Nephron (organoid): ENCODE data around the gene SLC35F1.

ENCODE experiments used
- H3K27ac Mint-ChIP-seq, 3 experiments: 2 replicates each; pipeline ENCODE4 v1.8.0; 2020; ENCODE audit warnings: mixed read lengths in 3 of 3, mild to moderate bottlenecking in 2 of 3, moderate library complexity in 1 of 3
- H3K27me3 Mint-ChIP-seq: 2 replicates; pipeline ENCODE4 v1.8.0; 2021; ENCODE audit warnings: low read depth, mild to moderate bottlenecking, moderate library complexity, mixed read lengths
- H3K36me3 Mint-ChIP-seq: 2 replicates; pipeline ENCODE4 v1.8.0; 2020; ENCODE audit warnings: low read depth, mixed read lengths
- H3K4me1 Mint-ChIP-seq: 2 replicates; pipeline ENCODE4 v1.8.0; 2020; ENCODE audit warnings: mixed read lengths
- H3K4me3 Mint-ChIP-seq, 3 experiments: 2 replicates each; pipeline ENCODE4 v1.8.0; 2020; ENCODE audit warnings: mild to moderate bottlenecking in 3 of 3, mixed read lengths in 3 of 3, moderate library complexity in 2 of 3
- H3K9me3 Mint-ChIP-seq: 2 replicates; pipeline ENCODE4 v1.8.0; 2020; ENCODE audit warnings: mixed read lengths
- CTCF ChIP-seq, 3 experiments: fragments of 200-600 bp; sonication (generic); IDR thresholded peaks; one replicate each; pipeline ENCODE4 v1.5.0; 2021; ENCODE audit warnings: antibody characterized with exemption in 3 of 3; ENCODE audit not compliant: unreplicated experiment in 3 of 3

Gene SLC35F1

GRCh38 chr6:118313762-118314161 is 406.7 kb downstream of the SLC35F1 start:
- H3K27ac Mint-ChIP-seq: no peak overlapping the region
- no peak overlapping the region for H3K4me3 Mint-ChIP-seq
- H3K36me3 Mint-ChIP-seq: no peaks in the 10 kb centered on the region

GRCh38 chr6:118316796-118317384 is 409.8 kb downstream of the SLC35F1 start:
- Mint-ChIP-seq H3K9me3 (no peaks in the 10 kb centered on the region), H3K27ac (no peak overlapping the region), H3K4me1 (peaks cover 19% of the 10 kb centered on the region), H3K4me3 (no peak overlapping the region), H3K27me3 (no peaks in the 10 kb centered on the region), H3K36me3 (no peaks in the 10 kb centered on the region)
- TF ChIP-seq CTCF (IDR thresholded peaks at IDR 0.05; ENCODE audit: unreplicated experiment in 3 of 3): no peak

More at GRCh38 chr6:118313762-118314161, 406.7 kb downstream of the SLC35F1 start:
- no peak for TF ChIP-seq CTCF (IDR thresholded peaks at IDR 0.05; ENCODE audit: unreplicated experiment in 3 of 3)
- Mint-ChIP-seq H3K4me1 (peaks cover 15% of the 10 kb centered on the region), H3K9me3 (no peaks in the 10 kb centered on the region), H3K27me3 (no peaks in the 10 kb centered on the region)

- H3K4me1 Mint-ChIP-seq: peaks cover 19% of the 10 kb centered on the region
- TF ChIP-seq CTCF (IDR thresholded peaks at IDR 0.05; ENCODE audit: unreplicated experiment in 3 of 3): no peak
- H3K9me3 Mint-ChIP-seq: no peaks in the 10 kb centered on the region
- no peaks in the 10 kb centered on the region for H3K36me3 Mint-ChIP-seq
- no peak overlapping the region for H3K4me3 Mint-ChIP-seq
- no peaks in the 10 kb centered on the region for H3K27me3 Mint-ChIP-seq
- H3K27ac Mint-ChIP-seq: peak overlapping the region in 2 of 3 experiments; percentile 61 to 66
These were observed 410.8 kb downstream of the SLC35F1 start for GRCh38 chr6:118317581-118318563.

GRCh38 chr6:118318648-118319047 is 411.6 kb downstream of the SLC35F1 start:
- no peak for TF ChIP-seq CTCF (IDR thresholded peaks at IDR 0.05; ENCODE audit: unreplicated experiment in 3 of 3)
- Mint-ChIP-seq H3K4me3 (no peak overlapping the region), H3K4me1 (peaks cover 19% of the 10 kb centered on the region), H3K27ac (peak overlapping the region in 2 of 3 experiments; percentile 61 to 66), H3K9me3 (no peaks in the 10 kb centered on the region), H3K36me3 (no peaks in the 10 kb centered on the region), H3K27me3 (no peaks in the 10 kb centered on the region)

GRCh38 chr6:118319416-118319815 is 412.4 kb downstream of the SLC35F1 start:
- no peak for TF ChIP-seq CTCF (IDR thresholded peaks at IDR 0.05; ENCODE audit: unreplicated experiment in 3 of 3)
- H3K4me1 Mint-ChIP-seq: peaks cover 19% of the 10 kb centered on the region
- H3K36me3 Mint-ChIP-seq: no peaks in the 10 kb centered on the region
- no peaks in the 10 kb centered on the region for H3K27me3 Mint-ChIP-seq
- H3K9me3 Mint-ChIP-seq: no peaks in the 10 kb centered on the region
- no peak overlapping the region for H3K4me3 Mint-ChIP-seq
- H3K27ac Mint-ChIP-seq: peak overlapping the region in 1 of 3 experiments; percentile 61
